Neural crest cell (in vitro differentiated cells): ENCODE measurements around the gene BID. TPM values are rescaled to one million over a fixed set of nuclear protein-coding genes. Genes with fewer than 3 reads are reported as not detected.
A peak's percentile ranks its signal among the peaks of the same experiment; 100 is the strongest.

Source experiments
- DNase-seq: peaks from one replicate; pipeline ENCODE4 v3.0.0; 2021; ENCODE audit warnings: low read depth, mixed read lengths, low spot score
- H3K27ac Mint-ChIP-seq: one replicate; pipeline ENCODE4 v1.8.0; 2021; ENCODE audit warnings: mild to moderate bottlenecking, mixed read lengths; ENCODE audit not compliant: unreplicated experiment
- H3K27me3 Mint-ChIP-seq: 2 replicates; pipeline ENCODE4 v1.8.0; 2021; ENCODE audit warnings: low read depth, mild to moderate bottlenecking, mixed read lengths
- H3K36me3 Mint-ChIP-seq: 2 replicates; pipeline ENCODE4 v1.8.0; 2021; ENCODE audit warnings: low read depth, mild to moderate bottlenecking, mixed read lengths
- H3K4me1 Mint-ChIP-seq: 2 replicates; pipeline ENCODE4 v1.8.0; 2021; ENCODE audit warnings: mixed read lengths
- H3K4me3 Mint-ChIP-seq: one replicate; pipeline ENCODE4 v1.8.0; 2021; ENCODE audit warnings: mild to moderate bottlenecking, mixed read lengths
- H3K9me3 Mint-ChIP-seq: 2 replicates; pipeline ENCODE4 v1.8.0; 2021; ENCODE audit warnings: mixed read lengths
- total RNA-seq: library from RNA; stranded (reverse); gene quantifications from 2 replicates; pipeline ENCODE4 v1.2.1, GENCODE V29; 2021
- TF ChIP-seq, protein P1 (sequence below): fragments of 200-600 bp; sonication (generic); conservative IDR thresholded peaks from 2 replicates; pipeline ENCODE4 v1.5.0; 2021; ENCODE audit warnings: antibody characterized with exemption, mild to moderate bottlenecking

BID gene
- total RNA-seq, 1 donor from 2014 or later: 26.5 TPM

DNA sequence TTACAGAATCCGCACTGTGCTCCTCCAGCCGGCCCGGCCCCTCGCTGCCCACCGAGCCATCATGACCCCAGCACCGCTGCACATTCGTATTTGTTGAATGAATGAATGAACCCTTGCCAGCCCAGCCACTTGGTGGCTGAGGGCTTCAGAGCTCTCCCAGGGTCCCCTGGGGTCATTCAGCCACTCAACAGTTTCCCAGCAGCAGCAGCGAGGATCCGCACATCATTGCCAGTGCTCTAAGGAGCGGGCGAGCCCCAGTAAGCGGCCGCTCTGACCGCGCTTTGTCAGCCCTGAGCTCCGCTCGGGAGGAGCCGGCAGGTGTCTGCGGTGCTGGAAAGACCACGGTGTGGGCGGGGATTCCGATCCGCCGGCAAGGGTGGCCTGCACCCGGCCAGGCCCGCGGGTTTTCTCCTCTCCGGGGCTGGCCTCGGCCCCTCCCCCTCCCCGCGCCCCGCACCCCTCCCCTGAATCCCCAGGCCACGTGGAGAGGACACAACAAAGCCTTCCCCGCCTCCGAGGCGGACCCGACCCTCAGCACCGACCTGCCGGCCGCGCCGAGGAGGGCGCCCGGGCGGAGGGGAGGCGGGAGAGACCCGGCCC lies 563 bp downstream of the BID start:
- TF ChIP-seq, protein P1, sequence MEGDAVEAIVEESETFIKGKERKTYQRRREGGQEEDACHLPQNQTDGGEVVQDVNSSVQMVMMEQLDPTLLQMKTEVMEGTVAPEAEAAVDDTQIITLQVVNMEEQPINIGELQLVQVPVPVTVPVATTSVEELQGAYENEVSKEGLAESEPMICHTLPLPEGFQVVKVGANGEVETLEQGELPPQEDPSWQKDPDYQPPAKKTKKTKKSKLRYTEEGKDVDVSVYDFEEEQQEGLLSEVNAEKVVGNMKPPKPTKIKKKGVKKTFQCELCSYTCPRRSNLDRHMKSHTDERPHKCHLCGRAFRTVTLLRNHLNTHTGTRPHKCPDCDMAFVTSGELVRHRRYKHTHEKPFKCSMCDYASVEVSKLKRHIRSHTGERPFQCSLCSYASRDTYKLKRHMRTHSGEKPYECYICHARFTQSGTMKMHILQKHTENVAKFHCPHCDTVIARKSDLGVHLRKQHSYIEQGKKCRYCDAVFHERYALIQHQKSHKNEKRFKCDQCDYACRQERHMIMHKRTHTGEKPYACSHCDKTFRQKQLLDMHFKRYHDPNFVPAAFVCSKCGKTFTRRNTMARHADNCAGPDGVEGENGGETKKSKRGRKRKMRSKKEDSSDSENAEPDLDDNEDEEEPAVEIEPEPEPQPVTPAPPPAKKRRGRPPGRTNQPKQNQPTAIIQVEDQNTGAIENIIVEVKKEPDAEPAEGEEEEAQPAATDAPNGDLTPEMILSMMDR: no peak
- H3K9me3 Mint-ChIP-seq: no peaks in the 10 kb centered on the region
- H3K4me3 Mint-ChIP-seq: peak overlapping the region; percentile 91
- H3K36me3 Mint-ChIP-seq: no peaks in the 10 kb centered on the region
- peak; percentile 54 for DNase-seq
- peaks cover 36% of the 10 kb centered on the region for H3K4me1 Mint-ChIP-seq
- H3K27me3 Mint-ChIP-seq: peaks cover 3% of the 10 kb centered on the region
- peak overlapping the region; percentile 43 for H3K27ac Mint-ChIP-seq

DNA sequence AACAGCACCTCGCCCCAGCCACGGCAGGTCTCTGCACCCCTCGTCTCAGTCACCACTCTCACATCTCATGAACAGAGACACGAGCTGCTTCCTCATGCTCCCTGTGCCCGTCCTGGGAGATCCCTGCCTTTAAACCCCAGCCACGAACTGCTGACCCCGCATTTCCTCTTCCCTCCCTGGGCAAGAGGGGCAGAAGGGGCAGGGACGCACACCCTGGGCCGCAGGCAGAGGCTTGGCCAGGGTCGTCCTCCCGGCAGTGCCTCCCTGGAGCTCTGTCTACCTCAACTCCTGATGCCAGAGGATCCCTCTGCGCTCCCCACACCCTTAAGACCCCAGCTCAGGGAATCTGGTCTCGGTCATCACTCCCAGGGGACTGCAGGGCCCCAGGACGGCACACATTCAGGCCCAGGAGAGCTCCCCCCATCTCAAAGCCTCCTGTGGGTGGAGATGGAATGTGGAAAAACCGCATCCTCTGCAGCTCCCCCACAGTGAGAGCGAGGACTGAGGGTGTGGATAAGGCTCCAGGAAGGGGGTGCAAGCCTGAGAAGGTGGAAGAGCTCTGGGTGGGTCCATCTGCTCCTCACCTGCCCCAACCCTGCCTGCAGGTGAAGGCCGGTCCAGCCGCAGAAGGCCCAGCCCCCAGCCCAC lies 1.2 kb downstream of the BID start:
- peaks cover 3% of the 10 kb centered on the region for H3K27me3 Mint-ChIP-seq
- H3K36me3 Mint-ChIP-seq: no peaks in the 10 kb centered on the region
- TF ChIP-seq, protein P1: no peak
- H3K4me3 Mint-ChIP-seq: peak overlapping the region; percentile 91
- no peaks in the 10 kb centered on the region for H3K9me3 Mint-ChIP-seq
- H3K27ac Mint-ChIP-seq: peak overlapping the region; percentile 78
- no peak for DNase-seq
- H3K4me1 Mint-ChIP-seq: peaks cover 36% of the 10 kb centered on the region

DNA sequence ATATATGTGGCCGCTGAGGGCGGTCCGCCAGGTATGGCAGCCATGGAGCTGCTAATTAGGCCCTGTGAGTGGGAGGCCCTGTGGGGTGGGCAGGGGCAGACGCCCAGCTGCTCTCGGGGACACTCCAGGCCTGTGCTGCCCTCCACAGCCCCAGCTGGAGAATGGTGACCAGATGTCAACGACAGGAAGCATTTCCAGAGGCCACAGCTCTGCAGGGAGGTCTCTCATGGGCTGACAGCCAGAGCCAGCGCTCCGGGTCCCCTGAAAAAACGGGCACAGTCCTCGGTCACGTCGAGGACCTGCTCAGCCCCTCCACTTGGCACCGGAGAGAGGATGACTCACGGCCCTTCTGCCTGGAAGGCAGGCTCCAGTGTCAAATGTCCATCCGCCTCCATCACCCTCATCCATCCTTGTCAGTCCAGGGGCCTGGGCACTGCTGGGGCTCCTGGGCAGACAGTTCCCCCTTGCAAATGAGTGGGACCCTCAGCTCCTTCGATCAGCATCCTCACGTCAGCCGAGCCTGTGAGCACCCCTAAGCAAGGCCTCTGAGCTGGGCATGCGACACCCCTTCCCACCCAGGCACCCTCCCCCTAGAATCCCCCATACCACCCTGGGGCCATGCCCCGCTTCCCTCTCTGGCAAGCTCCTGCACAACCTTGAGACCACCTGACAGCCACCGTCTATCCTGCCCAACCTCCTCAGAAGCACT lies 1.9 kb downstream of the BID start:
- Mint-ChIP-seq H3K4me3 (peak overlapping the region; percentile 91), H3K36me3 (no peaks in the 10 kb centered on the region), H3K27ac (no peak overlapping the region), H3K9me3 (no peaks in the 10 kb centered on the region), H3K27me3 (peaks cover 3% of the 10 kb centered on the region), H3K4me1 (peaks cover 31% of the 10 kb centered on the region)
- TF ChIP-seq, protein P1: no peak
- no peak for DNase-seq

DNA sequence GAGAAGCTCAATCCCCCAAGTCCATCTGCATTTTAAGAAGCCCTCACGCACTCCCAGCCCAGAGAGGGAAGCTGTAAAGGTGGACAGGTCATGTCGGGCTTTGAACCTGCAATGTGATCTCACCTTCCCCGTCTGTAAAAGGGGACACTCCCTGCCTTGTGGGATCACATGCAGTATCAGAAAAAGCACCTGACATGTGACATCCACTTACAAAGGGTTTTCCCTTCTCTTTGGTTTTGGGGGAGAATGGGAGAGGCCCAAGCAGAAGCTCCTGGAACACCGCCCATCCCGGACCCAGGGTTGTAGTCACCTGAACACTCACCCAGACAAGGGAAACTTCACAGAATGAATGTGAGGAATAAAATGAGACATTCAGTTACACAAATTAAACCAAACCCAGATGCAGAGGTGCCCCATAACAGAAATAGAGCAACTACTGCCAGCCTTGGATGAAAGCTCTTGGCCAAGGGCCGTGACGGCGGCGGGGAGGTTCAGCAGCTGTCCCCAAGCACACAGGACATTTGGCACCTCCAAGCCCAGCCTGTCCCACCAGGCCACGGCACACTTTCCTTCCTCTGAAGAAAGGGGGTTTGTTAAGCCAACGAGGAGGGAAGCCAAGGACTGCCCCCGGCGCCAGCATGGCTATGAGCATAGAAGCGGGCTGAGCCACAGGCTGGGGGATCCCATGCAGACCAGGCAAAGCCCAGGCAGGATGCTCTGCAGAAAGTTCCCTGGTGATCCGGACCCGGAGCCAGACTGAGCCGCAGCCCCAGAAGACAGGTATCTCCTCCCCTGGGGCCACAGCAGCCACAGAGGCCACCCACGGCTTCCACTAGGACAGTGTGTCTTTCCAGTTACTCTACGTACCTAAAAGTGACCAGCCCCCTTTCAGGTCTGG lies 3.8 kb downstream of the BID start:
- no peak for DNase-seq

DNA sequence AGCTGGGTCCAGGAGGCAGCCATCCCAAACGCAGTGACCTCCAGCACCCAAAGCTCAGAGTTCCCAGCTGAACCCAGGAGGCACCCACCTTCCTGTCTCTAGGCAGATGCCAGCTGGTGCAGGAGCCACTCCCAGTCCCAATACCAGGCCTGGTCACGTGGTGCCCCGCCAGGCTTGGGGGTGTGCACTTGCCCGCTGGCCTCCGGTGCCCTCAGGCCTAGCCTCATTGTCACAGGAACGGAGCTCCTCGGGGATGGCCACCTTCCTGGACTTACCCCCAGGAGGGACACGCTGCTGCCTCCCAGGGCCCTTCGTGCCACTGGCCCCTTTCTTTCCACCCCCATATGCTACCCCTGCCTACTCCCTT lies 4.6 kb downstream of the BID start:
- no peaks in the 10 kb centered on the region for H3K9me3 Mint-ChIP-seq

More for the DNA sequence above, 3.8 kb downstream of the BID start:
- H3K4me3 Mint-ChIP-seq: no peak overlapping the region
- no peaks in the 10 kb centered on the region for H3K36me3 Mint-ChIP-seq
- H3K9me3 Mint-ChIP-seq: no peaks in the 10 kb centered on the region
- peaks cover 20% of the 10 kb centered on the region for H3K4me1 Mint-ChIP-seq
- H3K27me3 Mint-ChIP-seq: peaks cover 3% of the 10 kb centered on the region
- TF ChIP-seq, protein P1: no peak
- no peak overlapping the region for H3K27ac Mint-ChIP-seq

More for the DNA sequence above, 4.6 kb downstream of the BID start:
- H3K27me3 Mint-ChIP-seq: no peaks in the 10 kb centered on the region
- no peak for DNase-seq
- no peak overlapping the region for H3K27ac Mint-ChIP-seq
- TF ChIP-seq, protein P1: no peak
- no peak overlapping the region for H3K4me3 Mint-ChIP-seq
- H3K36me3 Mint-ChIP-seq: no peaks in the 10 kb centered on the region
- H3K4me1 Mint-ChIP-seq: peaks cover 16% of the 10 kb centered on the region
